Sigmoid colon (tissue), 4 donors: ENCODE measurements around the gene SYNGR1.

ENCODE experiments used
- CTCF ChIP-seq, 4 experiments: fragments of 450-650 bp in 3 of 4; fragments of 200-600 bp in 1 of 4; IDR thresholded peaks; one replicate each; pipeline ENCODE4 v1.5.1; 2016 to 2019; ENCODE audit warnings: antibody characterized with exemption in 4 of 4, mild to moderate bottlenecking in 3 of 4, moderate library complexity in 2 of 4
- EP300 ChIP-seq, 4 donors: sonication (generic); formaldehyde crosslinking; IDR thresholded peaks; one replicate each; pipeline ENCODE4 v1.6.1; 2017; ENCODE audit warnings: antibody characterized with exemption in 4 of 4
- POLR2AphosphoS5 ChIP-seq, 4 donors: sonication (generic); formaldehyde crosslinking; IDR thresholded peaks; one replicate each; pipeline ENCODE4 v1.6.1; 2017; ENCODE audit warnings: antibody characterized with exemption in 4 of 4

GRCh38 chr22:39336411-39336810 lies 13.4 kb upstream of the SYNGR1 start:
- TF ChIP-seq CTCF (IDR thresholded peaks at IDR 0.05) (no peak), EP300 (IDR thresholded peaks at IDR 0.05) (no peak), POLR2AphosphoS5 (IDR thresholded peaks at IDR 0.05) (no peak)
